IMR-90 (cell line): Measurements from ENCODE around the gene FAM149B1. TPM values are rescaled to one million over a fixed set of nuclear protein-coding genes. Genes with fewer than 3 reads are reported as not detected.

Experiments used
- ATAC-seq: fragments of 200-7000 bp; cut with Tn5 transposase; 2 replicates; pipeline ENCODE4 v1.9.1; 2020; ENCODE audit warnings: low read depth, mild to moderate bottlenecking, moderate library complexity
- BruUV-seq: library from RNA; stranded (reverse); fragments of 400-500 nt; replicated peaks from 2 replicates; lab custom pipeline; 2021; lab: Mats Ljungman, UMichigan
- CTCF ChIA-PET: fragments of 300-600 bp; formaldehyde crosslinking; extraction: SDS; loops from one replicate; lab custom pipeline; 2021; ENCODE audit warnings: antibody characterized with exemption; lab: Yijun Ruan, JAX
- POLR2A ChIA-PET: fragments of 300-600 bp; sonication (Branson Sonifier 250); formaldehyde crosslinking; loops from one replicate; lab custom pipeline; 2022; ENCODE audit warnings: antibody characterized with exemption; ENCODE audit not compliant: unreplicated experiment; lab: Charles Lee
- DNase-seq: peaks from one replicate; pipeline ENCODE4 v3.0.0; 2013
- H2AFZ ChIP-seq: replicated peaks from 2 replicates; pipeline ENCODE3; 2013; ENCODE audit warnings: low read length, mild to moderate bottlenecking; ENCODE audit not compliant: poor library complexity
- H2AK5ac ChIP-seq: 2 replicates; pipeline ENCODE4 v1.6.1; 2013; ENCODE audit warnings: low read depth, low read length, inconsistent platforms
- H2AK9ac ChIP-seq: replicated peaks from 2 replicates; pipeline ENCODE3; 2013; ENCODE audit warnings: mild to moderate bottlenecking, low read depth, low read length, moderate library complexity; ENCODE audit not compliant: poor library complexity
- H2BK120ac ChIP-seq: 2 replicates; pipeline ENCODE4 v1.6.1; 2013; ENCODE audit warnings: low read depth, low read length, inconsistent platforms
- H2BK15ac ChIP-seq: 3 replicates; pipeline ENCODE4 v1.6.1; 2013; ENCODE audit warnings: low read depth, low read length, inconsistent platforms
- H2BK20ac ChIP-seq: 2 replicates; pipeline ENCODE4 v1.6.1; 2013; ENCODE audit warnings: low read depth, mild to moderate bottlenecking, inconsistent platforms, low read length, moderate library complexity
- H2BK5ac ChIP-seq: 2 replicates; pipeline ENCODE4 v1.6.1; 2013; ENCODE audit warnings: mild to moderate bottlenecking, low read depth, low read length, inconsistent platforms; ENCODE audit not compliant: poor library complexity, severe bottlenecking
- H3K14ac ChIP-seq: replicated peaks from 2 replicates; pipeline ENCODE4 v1.6.1; 2013; ENCODE audit warnings: low read depth, low read length, inconsistent platforms
- H3K18ac ChIP-seq: 2 replicates; pipeline ENCODE4 v1.6.1; 2013; ENCODE audit warnings: low read depth, low read length, control low read depth
- H3K23ac ChIP-seq: 2 replicates; pipeline ENCODE4 v1.6.1; 2013; ENCODE audit warnings: low read depth, low read length, inconsistent platforms
- H3K27ac ChIP-seq: 2 replicates; pipeline ENCODE4 v1.5.1; 2013; ENCODE audit warnings: mild to moderate bottlenecking, control low read depth, low read length; ENCODE audit not compliant: insufficient read depth
- H3K27me3 ChIP-seq: 2 replicates; pipeline ENCODE4 v1.6.1; 2013; ENCODE audit warnings: low read length; ENCODE audit not compliant: control insufficient read depth, insufficient read depth
- H3K36me3 ChIP-seq: 2 replicates; pipeline ENCODE4 v1.6.1; 2013; ENCODE audit warnings: low read length, mixed read lengths; ENCODE audit not compliant: control insufficient read depth, insufficient read depth
- H3K4ac ChIP-seq: 2 replicates; pipeline ENCODE4 v1.6.1; 2013; ENCODE audit warnings: low read depth, low read length, inconsistent platforms
- H3K4me1 ChIP-seq: 2 replicates; pipeline ENCODE4 v1.6.1; 2013; ENCODE audit warnings: low read length, mixed read lengths; ENCODE audit not compliant: control insufficient read depth, insufficient read depth
- H3K4me2 ChIP-seq: 2 replicates; pipeline ENCODE4 v1.6.1; 2013; ENCODE audit warnings: low read depth, mild to moderate bottlenecking, control low read depth, low read length, moderate library complexity
- H3K4me3 ChIP-seq: 2 replicates; pipeline ENCODE4 v1.5.1; 2013; ENCODE audit warnings: low read depth, mild to moderate bottlenecking, control low read depth, low read length, moderate library complexity; ENCODE audit not compliant: insufficient read depth
- H3K56ac ChIP-seq: 2 replicates; pipeline ENCODE4 v1.6.1; 2013; ENCODE audit warnings: low read length, inconsistent platforms; ENCODE audit not compliant: insufficient read depth; ENCODE audit errors: extremely low read depth
- H3K79me1 ChIP-seq, 2 experiments: 2 replicates each; pipeline ENCODE4 v1.6.1; 2013; ENCODE audit warnings: low read length in 2 of 2, inconsistent platforms in 1 of 2, low read depth in 1 of 2
- H3K9ac ChIP-seq: 2 replicates; pipeline ENCODE4 v1.6.1; 2013; ENCODE audit warnings: low read depth, low read length, control low read depth
- H3K9me1 ChIP-seq: 2 replicates; pipeline ENCODE4 v1.6.1; 2013; ENCODE audit warnings: low read length, inconsistent platforms; ENCODE audit not compliant: insufficient read depth
- H3K9me3 ChIP-seq: 2 replicates; pipeline ENCODE4 v1.6.1; 2013; ENCODE audit warnings: low read length; ENCODE audit not compliant: control insufficient read depth, insufficient read depth
- H4K20me1 ChIP-seq: 2 replicates; pipeline ENCODE4 v1.6.1; 2013; ENCODE audit warnings: low read length, inconsistent platforms; ENCODE audit not compliant: insufficient read depth
- H4K5ac ChIP-seq: 2 replicates; pipeline ENCODE4 v1.6.1; 2013; ENCODE audit warnings: mild to moderate bottlenecking, low read depth, low read length, control low read depth
- H4K8ac ChIP-seq, 2 experiments: 2 replicates each; pipeline ENCODE4 v1.6.1; 2013; ENCODE audit warnings: low read depth in 2 of 2, low read length in 2 of 2, control low read depth in 1 of 2, inconsistent platforms in 1 of 2
- H4K91ac ChIP-seq: 2 replicates; pipeline ENCODE4 v1.6.1; 2013; ENCODE audit warnings: low read depth, low read length, inconsistent platforms; ENCODE audit not compliant: insufficient read depth
- BHLHE40 ChIP-seq: fragments of 150-350 bp; IDR thresholded peaks from 2 replicates; pipeline ENCODE4 v1.6.1; 2016; ENCODE audit warnings: mild to moderate bottlenecking, low read depth, low read length
- CEBPB ChIP-seq: IDR thresholded peaks from 2 replicates; pipeline ENCODE4 v1.6.1; 2012; ENCODE audit warnings: low read depth, low read length, improper control_type of control experiment
- CHD1 ChIP-seq: IDR thresholded peaks from 2 replicates; pipeline ENCODE4 v1.6.1; 2012; ENCODE audit warnings: low read depth, low read length, improper control_type of control experiment
- CTCF ChIP-seq: conservative IDR thresholded peaks from 2 replicates; pipeline ENCODE4 v1.5.1; 2012; ENCODE audit warnings: mild to moderate bottlenecking, low read depth, low read length, improper control_type of control experiment
- FOS ChIP-seq: fragments of 150-350 bp; IDR thresholded peaks from 2 replicates; pipeline ENCODE4 v1.6.1; 2016; ENCODE audit warnings: low read depth, low read length
- MAZ ChIP-seq: IDR thresholded peaks from 2 replicates; pipeline ENCODE4 v1.6.1; 2012; ENCODE audit warnings: low read depth, mild to moderate bottlenecking, low read length, improper control_type of control experiment, moderate library complexity, borderline replicate concordance
- MXI1 ChIP-seq: IDR thresholded peaks from 2 replicates; pipeline ENCODE4 v1.6.1; 2012; ENCODE audit warnings: low read depth, mild to moderate bottlenecking, low read length, moderate library complexity, borderline replicate concordance
- NFE2L2 ChIP-seq: fragments of 150-350 bp; IDR thresholded peaks from 2 replicates; pipeline ENCODE4 v1.6.1; 2016; ENCODE audit warnings: low read depth, mild to moderate bottlenecking, low read length
- POLR2A ChIP-seq: IDR thresholded peaks from 2 replicates; pipeline ENCODE4 v1.6.1; 2012; ENCODE audit warnings: mild to moderate bottlenecking, low read depth, low read length
- RAD21 ChIP-seq: IDR thresholded peaks from 2 replicates; pipeline ENCODE4 v1.6.1; 2012; ENCODE audit warnings: low read length, improper control_type of control experiment
- RCOR1 ChIP-seq: IDR thresholded peaks from 2 replicates; pipeline ENCODE4 v1.6.1; 2012; ENCODE audit warnings: mild to moderate bottlenecking, low read length, improper control_type of control experiment; ENCODE audit not compliant: insufficient replicate concordance
- RFX5 ChIP-seq: IDR thresholded peaks from 2 replicates; pipeline ENCODE4 v1.8.0; 2012; ENCODE audit warnings: low read depth, mild to moderate bottlenecking, low read length, moderate library complexity
- SMC3 ChIP-seq: fragments of 150-350 bp; IDR thresholded peaks from 2 replicates; pipeline ENCODE4 v1.6.1; 2016; ENCODE audit warnings: low read depth, mild to moderate bottlenecking, antibody characterized with exemption, low read length, moderate library complexity
- WGBS, 2 experiments: methylation state at CpG; one replicate each; pipeline versions ENCODE4 v1.1.5 to v1.1.7; 2013; ENCODE audit warnings: missing lambda C conversion rate in 2 of 2; ENCODE audit not compliant: insufficient read length in 1 of 2; ENCODE audit errors: extremely low coverage in 2 of 2; 5-methylcytosine and 5-hydroxymethylcytosine counted together
- dilution Hi-C: fragments of 300-500 bp; cut with HindIII; formaldehyde crosslinking; loops from one replicate; pipeline ENCODE4 v1.14.3; 2018; ENCODE audit warnings: low sequenced_read_pairs; ENCODE audit not compliant: unreplicated experiment
- in situ Hi-C: fragments of 300-500 bp; cut with MboI; formaldehyde crosslinking; loops from 3 replicates; pipeline ENCODE4 v1.14.3; 2019; ENCODE audit warnings: low sequenced_read_pairs, inconsistent platforms, mixed read lengths
- intact Hi-C: fragments of 100-400 bp; cut with micrococcal nuclease; formaldehyde crosslinking; loops from 2 replicates; pipeline ENCODE4 v1.10.0; 2022
- polyA plus RNA-seq, 3 experiments: library from polyadenylated mRNA; depleted of rRNA; stranded (reverse); fragments of >200 nt; gene quantifications; 2 replicates each; pipeline ENCODE4 v1.2.3, GENCODE V29; 2012; ENCODE audit warnings: low replicate concordance in 1 of 3
- total RNA-seq: library from RNA; depleted of rRNA; stranded (reverse); fragments of >200 nt; gene quantifications from 2 replicates; pipeline ENCODE4 v1.2.3, GENCODE V29; 2012
- TF ChIP-seq, protein P1 (sequence below): fragments of 150-350 bp; IDR thresholded peaks from 2 replicates; pipeline ENCODE4 v1.6.1; 2017; ENCODE audit warnings: mild to moderate bottlenecking, antibody characterized with exemption, low read length, low read depth
- TF ChIP-seq, protein P2 (sequence below): fragments of 150-350 bp; IDR thresholded peaks from 2 replicates; pipeline ENCODE4 v1.6.1; 2016; ENCODE audit warnings: low read depth, mild to moderate bottlenecking, low read length, moderate library complexity, borderline replicate concordance

The FAM149B1 gene
- total and polyA plus RNA-seq, 2 of the 4 experiments (the other 2 are of a cell fraction) = 21.7 to 28.3 TPM

- H3K4me3 ChIP-seq = no peak overlapping the region
- DNase-seq (no peak), ATAC-seq (no peak)
- H3K4ac ChIP-seq = peak overlapping the region; percentile 51
- no peak overlapping the region; the same call in 1 of the 2 replicates for H3K27ac ChIP-seq
- intact Hi-C loops = no loop called here
- no peaks in the 10 kb centered on the region for H3K27me3 ChIP-seq
- peak overlapping the region; percentile 81 for H3K23ac ChIP-seq
- H3K9ac ChIP-seq = peak overlapping the region; percentile 38; the same call in 1 of the 2 replicates
- H3K18ac ChIP-seq = no peak overlapping the region
- H4K20me1 ChIP-seq = no peaks in the 10 kb centered on the region
- WGBS, 2 experiments = 65% methylated on average over 4 of the region's 8 CpGs; no CpG with 5 or more reads in 1 of the 2 experiments
- H2AFZ ChIP-seq = no peak overlapping the region
- H3K4me2 ChIP-seq = peak overlapping the region; percentile 14
- no peak overlapping the region for H4K91ac ChIP-seq
- H2BK120ac ChIP-seq = no peak overlapping the region
- no peak overlapping the region for H2BK20ac ChIP-seq
- no peak overlapping the region for H3K56ac ChIP-seq
- H3K4me1 ChIP-seq = peaks cover 7% of the 10 kb centered on the region
- ChIA-PET CTCF (interaction anchor here (0.6 kb wide), 1 partner anchor 319 kb away, joined by 3 read pairs; no protein-coding TSS in a partner anchor), POLR2A (interaction anchor here (0.6 kb wide), 1 partner anchor 149 kb away, joined by 3 read pairs; no protein-coding TSS in a partner anchor)
- in situ Hi-C loops = no loop called here
- H3K79me1 ChIP-seq = peaks cover 13 to 39% of the 10 kb centered on the region in 2 experiments; a peak in 3 of 4 replicates
- dilution Hi-C loops = no loop called here
- H3K9me3 ChIP-seq = no peaks in the 10 kb centered on the region
- no peak overlapping the region for H2AK9ac ChIP-seq
- H4K8ac ChIP-seq = peak overlapping the region in 1 of 2 experiments; percentile 24; a peak in 1 of 4 replicates
- no peaks in the 10 kb centered on the region; the same call in 1 of the 2 replicates for H3K9me1 ChIP-seq
- no peak overlapping the region for H2BK15ac ChIP-seq
- peaks cover 19% of the 10 kb centered on the region for H3K36me3 ChIP-seq
- no TSS peak for BruUV-seq
- no peak overlapping the region for H4K5ac ChIP-seq
- H2BK5ac ChIP-seq = no peak overlapping the region
- peak overlapping the region; percentile 18; the same call in 1 of the 2 replicates for H2AK5ac ChIP-seq
- H3K14ac ChIP-seq = peak overlapping the region; percentile 22; the same call in 1 of the 2 replicates
- TF ChIP-seq FOS (no peak), NFE2L2 (no peak), RCOR1 (no peak), CEBPB (no peak), RAD21 (no peak), MXI1 (no peak), CHD1 (no peak), SMC3 (no peak), CTCF (no peak), BHLHE40 (no peak), RFX5 (no peak), MAZ (no peak), POLR2A (no peak)
- TF ChIP-seq, protein P1, sequence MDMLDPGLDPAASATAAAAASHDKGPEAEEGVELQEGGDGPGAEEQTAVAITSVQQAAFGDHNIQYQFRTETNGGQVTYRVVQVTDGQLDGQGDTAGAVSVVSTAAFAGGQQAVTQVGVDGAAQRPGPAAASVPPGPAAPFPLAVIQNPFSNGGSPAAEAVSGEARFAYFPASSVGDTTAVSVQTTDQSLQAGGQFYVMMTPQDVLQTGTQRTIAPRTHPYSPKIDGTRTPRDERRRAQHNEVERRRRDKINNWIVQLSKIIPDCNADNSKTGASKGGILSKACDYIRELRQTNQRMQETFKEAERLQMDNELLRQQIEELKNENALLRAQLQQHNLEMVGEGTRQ = no peak
- TF ChIP-seq, protein P2, sequence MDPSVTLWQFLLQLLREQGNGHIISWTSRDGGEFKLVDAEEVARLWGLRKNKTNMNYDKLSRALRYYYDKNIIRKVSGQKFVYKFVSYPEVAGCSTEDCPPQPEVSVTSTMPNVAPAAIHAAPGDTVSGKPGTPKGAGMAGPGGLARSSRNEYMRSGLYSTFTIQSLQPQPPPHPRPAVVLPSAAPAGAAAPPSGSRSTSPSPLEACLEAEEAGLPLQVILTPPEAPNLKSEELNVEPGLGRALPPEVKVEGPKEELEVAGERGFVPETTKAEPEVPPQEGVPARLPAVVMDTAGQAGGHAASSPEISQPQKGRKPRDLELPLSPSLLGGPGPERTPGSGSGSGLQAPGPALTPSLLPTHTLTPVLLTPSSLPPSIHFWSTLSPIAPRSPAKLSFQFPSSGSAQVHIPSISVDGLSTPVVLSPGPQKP = no peak
Observed at GRCh38 chr10:73244866-73245477, 77.1 kb downstream of the FAM149B1 start.
